CD4-positive, alpha-beta T cell treated with Interleukin-17A for 1 hour (primary cell): ENCODE data around the gene RELCH.

Source experiments
- DNase-seq: peaks from one replicate; pipeline ENCODE4 v3.0.0-alpha.2; 2020

Gene RELCH

GRCh38 chr18:62340996-62341395 lies 153.9 kb downstream of the RELCH start:
- no peak for DNase-seq

- DNase-seq, result no peak
Observed at GRCh38 chr18:62341473-62341872, 154.4 kb downstream of the RELCH start.

DNA sequence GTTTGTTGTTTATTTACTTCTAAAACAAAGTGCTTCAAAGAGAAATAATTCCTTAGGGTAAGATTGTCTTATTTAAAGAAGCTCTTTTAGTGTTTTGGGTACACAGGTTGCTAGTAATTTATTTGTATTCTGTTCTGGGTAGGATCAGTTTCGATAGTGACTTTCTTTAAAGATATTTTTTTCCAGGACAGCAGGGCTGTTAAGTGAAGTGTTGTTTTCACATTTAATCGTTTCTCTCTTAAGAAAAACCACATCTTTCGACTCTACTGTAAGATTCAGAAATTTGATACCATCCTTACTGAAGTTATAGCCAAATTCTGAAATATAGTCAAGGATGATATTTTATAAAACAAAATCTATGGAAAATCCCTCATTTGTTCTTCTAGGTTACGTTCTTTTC lies 155.8 kb downstream of the RELCH start:
- DNase-seq, result no peak

DNA sequence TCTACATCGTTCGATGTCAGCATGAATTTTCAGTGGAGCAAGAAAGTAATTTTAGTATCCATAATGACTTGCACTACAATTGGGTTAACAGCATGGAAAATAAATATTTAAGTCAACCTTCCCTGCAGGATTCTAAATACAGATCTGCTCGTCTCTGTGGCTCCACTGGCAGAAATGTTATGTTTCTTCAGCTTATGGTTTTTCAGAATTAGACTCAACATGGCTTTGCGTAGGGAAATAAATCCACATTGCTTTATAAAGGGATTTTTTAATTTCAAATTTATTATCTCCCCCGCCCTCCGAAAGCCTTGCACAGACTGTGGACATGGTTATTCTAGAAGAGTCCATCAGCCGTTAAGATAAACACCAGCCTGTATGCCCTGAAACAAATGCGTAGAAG lies 156.3 kb downstream of the RELCH start:
- DNase-seq, result no peak

DNA sequence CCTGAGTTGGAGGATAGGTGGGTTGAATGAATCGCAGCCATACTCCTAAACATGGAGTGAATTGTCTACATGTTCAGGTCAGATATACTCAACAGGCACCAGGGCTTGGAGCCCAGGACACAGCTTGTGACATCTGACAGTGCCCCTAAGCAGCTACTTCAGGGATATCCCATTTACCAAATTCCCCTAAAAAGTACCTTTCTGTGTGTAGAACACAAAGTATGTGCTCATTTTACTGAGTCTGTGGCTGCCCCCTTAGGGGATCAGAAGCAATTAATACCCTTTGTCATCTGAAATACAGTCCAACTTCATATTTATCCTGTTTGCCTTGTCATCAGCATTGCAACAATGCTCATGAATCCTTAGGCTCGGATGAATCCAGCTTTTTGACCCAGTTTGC lies 158.9 kb downstream of the RELCH start:
- no peak for DNase-seq

DNA sequence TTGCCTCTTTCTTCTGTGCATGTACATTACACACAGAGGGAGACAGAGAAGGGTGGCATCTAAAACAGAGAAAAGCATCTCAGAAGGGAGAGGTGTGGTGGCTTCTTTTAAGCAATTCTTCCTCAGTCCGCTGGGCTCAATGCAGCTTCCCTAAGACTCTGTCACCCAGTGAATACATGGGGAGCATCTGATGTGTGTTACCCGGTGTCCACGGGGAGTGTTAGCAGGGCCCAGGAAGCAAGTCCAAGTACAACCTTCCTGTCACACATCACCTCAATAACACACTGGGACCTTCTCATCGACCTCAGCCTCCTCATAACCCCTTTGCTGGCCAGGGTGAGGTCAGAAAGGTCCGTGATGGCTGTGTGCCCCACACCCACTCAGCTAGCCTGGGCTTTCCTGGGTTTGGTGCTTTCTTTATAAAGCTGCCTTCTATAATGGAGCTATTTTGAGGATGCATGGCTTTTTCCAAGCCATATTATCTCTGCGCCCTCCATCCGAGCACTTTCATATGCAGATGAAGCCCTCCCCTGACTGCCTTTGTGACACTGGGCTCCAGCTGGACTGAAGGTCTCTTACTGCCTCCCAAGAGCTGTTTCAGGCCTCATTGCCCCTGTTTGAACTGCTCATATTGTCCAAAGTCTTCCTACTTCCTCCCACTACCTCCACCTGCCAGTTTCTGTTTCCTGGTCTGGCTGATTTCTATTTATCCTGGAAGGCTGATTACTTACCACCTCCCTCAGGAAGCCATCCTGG lies 159.5 kb downstream of the RELCH start:
- no peak for DNase-seq

GRCh38 chr18:62347089-62347506 lies 160.0 kb downstream of the RELCH start:
- DNase-seq, result no peak

DNA sequence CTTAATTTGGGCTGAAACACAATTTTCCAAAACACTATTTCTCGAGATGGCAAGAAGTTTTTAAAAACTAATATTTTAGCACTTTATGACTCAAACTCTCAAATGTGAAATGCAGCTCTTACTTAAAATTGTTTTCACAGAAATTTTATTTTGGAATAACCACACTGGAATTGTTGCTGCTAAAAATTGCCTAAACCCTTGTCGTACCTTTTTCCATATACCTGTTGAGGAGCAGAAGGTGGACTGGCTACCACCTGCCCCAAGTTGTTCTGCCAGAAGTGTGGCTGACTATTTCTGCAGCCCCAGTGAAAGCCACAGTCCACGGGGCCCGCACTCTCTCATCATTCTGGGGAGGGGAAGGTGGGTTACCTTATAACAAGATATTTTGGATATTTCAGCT lies 161.4 kb downstream of the RELCH start:
- no peak for DNase-seq

DNA sequence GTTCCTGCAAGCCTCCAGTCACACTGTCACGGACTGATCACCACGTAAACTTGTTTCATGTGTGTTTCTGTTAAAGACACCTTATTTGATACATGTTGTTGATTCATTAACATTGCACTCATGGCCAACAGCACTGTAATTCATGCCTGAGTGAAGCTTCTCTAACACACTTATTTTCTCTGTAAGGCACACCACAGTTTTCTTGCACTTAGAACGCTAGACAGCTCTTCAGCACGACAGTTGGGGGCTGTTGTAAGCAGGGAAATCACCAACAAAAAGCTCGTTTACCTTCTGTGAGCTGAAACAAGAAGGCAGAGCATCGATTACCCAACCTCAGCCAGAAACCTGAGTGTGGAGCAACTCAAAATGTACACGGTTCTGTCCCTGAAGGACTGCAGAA lies 166.1 kb downstream of the RELCH start:
- DNase-seq, result no peak

DNA sequence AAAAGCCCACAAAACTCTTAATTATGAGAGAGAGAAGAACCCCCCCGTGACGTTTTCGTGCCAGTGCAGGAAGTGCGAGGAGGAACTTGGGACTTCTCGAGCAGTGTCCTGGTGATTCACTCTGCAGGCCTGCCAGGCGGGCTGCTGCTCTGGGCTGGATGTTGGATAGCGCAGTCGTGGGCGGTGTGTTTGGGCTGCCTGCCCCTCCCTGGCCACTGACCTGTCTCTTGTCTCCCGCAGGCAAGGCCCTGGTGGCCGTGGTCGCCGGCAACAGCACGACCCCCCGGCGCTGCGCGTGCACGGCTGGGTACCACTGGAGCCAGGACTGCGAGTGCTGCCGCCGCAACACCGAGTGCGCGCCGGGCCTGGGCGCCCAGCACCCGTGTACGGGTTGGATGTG lies 167.1 kb downstream of the RELCH start:
- no peak for DNase-seq

DNA sequence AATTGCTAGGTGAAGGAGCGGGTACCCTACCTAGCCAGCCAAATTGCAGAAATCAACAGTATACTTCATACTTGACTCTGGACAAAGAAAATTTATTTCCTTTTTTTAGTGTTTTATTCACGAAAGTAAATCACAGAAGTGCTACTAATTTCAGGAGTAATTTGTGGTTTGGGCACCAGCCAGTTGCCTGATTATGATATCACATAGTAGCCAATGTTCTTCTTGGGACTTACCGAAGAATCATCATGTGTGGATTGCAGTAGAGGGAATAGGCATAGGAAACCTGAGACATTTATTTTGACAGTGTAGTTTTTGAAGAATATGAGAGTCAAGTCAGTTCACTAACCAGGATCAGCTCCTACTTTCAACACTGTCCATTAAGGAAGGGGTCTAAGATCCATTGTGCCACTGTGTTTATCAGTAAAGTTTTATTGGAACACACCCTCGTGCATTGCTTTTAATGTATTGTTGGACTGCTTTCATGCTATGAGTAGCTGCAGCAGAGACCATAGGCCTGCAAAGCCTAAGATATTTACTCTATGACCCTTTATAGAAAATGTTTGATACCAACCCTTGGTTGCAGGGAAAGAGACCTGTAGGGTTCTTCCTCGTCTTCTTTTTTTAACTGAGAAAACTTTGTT lies 170.1 kb downstream of the RELCH start:
- no peak for DNase-seq
